T-helper 22 cell (primary cell): ENCODE data around the gene C3AR1.
"Not testable (repeated sequence)": the region's sequence is repeated elsewhere in the genome, so short reads cannot be mapped to it uniquely, and the experiment has no call there.

Experiments
- DNase-seq: peaks from one replicate; pipeline ENCODE4 v3.0.0-alpha.2; 2020; ENCODE audit warnings: low read depth

The C3AR1 gene

GRCh38 chr12:8057839-8058238 is 8.3 kb downstream of the C3AR1 start:
- no peak for DNase-seq

GRCh38 chr12:8057306-8057705 is 8.9 kb downstream of the C3AR1 start:
- no peak for DNase-seq

DNA sequence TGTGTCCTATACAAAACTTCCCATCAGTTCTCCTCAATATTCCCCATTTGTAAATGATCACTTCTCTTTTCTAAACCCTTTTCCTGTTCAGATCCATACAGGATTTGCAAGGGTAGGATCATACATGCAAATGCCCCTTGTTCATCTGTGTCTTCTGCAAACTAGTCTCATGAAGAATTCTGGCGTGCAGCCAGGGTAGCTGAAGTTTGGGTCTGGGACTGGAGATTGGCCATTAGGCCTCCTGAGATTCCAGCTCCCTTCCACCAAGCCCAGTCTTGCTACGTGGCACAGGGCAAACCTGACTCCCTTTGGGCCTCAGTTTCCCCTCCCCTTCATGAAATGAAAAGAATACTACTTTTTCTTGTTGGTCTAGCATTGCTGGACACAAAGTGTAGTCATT is 11.3 kb downstream of the C3AR1 start:
- no peak for DNase-seq

DNA sequence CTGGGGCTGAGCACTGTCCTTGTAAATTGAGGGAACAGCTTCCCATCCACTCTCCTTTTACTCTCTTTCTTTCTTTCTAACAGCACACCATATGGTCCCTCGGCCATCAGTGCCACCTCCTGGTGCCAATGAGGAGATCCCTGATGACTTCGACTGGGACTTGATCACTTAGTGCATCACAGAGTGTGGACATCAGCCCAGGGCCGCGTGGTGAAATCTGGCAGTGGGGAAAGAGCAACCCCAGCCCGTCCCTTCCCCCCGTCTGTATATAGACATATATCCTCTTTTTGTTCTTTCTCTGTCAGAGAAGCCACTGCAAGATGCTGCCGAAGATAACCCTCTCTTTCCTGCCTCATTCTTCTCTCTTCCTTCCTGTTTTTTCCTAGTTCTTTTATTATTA is 13.5 kb downstream of the C3AR1 start:
- DNase-seq, result no peak

- DNase-seq, result no peak
Measured at GRCh38 chr12:8050600-8051250, 15.4 kb downstream of the C3AR1 start.

DNA sequence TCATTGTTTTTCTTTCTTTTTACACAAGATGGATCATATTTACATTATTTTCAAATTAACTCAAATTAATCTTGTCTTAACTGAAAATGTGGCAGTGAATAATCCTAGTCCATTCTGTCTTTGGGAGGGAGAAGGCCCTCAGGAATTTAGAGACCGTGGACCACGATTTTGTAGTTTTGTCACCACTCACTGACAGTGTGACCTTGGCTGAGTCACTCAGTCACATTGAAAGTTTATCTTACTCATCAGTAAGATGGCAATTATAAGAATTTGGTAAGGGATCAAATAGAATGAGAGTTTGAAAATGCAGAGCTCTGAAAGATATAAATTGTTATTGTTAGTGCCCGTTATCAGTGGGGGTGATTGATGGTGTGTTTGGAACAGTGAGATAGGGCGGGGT is 17.3 kb downstream of the C3AR1 start:
- DNase-seq, result no peak

DNA sequence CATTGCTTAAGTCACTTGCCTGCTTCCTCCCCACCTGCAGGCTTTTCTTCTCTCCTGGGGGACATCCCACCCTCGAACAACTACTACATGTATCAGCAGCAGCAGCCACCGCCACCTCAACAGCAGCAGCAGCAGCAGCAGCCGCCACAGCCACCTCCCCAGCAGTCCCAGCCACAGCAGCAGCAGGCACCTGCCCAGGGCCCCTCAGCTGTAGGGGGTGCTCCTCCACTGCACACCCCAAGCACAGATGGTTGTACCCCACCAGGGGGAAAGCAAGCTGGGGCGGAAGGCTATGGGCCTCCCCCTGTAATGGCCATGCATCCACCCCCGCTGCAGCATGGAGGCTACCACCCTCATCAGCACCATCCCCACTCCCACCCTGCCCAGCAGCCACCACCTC is 18.3 kb downstream of the C3AR1 start:
- DNase-seq, result no peak

- DNase-seq, result peak; percentile 45
Measured at GRCh38 chr12:8045952-8046944, 19.9 kb downstream of the C3AR1 start.

GRCh38 chr12:8040791-8041190 is 25.4 kb downstream of the C3AR1 start:
- no peak for DNase-seq

GRCh38 chr12:8038659-8039114 is 27.5 kb downstream of the C3AR1 start:
- no peak for DNase-seq

- no peak for DNase-seq
Measured at GRCh38 chr12:8037947-8038346, 28.2 kb downstream of the C3AR1 start.

- no peak for DNase-seq
Measured at GRCh38 chr12:8037046-8037663, 29.0 kb downstream of the C3AR1 start.

GRCh38 chr12:8036346-8036745 is 29.8 kb downstream of the C3AR1 start:
- no peak for DNase-seq

DNA sequence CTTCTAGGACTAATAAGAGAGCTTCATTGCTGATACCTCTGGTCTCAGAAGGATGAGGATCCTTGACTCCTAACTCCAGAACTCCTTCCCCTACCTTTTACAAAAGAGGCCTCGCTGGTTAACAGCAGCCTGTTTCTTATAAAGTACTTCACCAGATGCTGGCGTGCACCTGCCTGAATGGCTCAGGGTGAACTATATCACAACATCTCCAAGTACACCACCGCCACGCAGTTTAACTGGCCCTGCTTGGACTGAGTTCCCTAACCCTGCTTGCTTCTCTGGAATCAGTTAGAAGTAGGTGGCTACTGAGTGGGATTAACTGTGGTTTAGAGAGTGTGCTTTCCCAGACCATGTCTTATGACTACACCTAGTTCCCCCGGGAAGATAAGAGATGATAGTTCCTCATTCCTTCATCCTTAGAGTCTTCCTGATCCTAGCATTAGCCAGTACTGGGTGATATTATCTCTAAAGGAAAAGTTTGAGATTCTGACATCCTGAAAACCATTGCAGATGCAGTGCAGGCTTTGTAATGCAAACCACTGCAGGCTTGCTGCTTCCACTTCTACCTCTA is 30.6 kb downstream of the C3AR1 start:
- DNase-seq, result no peak

- DNase-seq, result no peak
Measured at GRCh38 chr12:8034802-8035201, 31.4 kb downstream of the C3AR1 start.

GRCh38 chr12:8033153-8034044 is 32.8 kb downstream of the C3AR1 start:
- DNase-seq, result peak; percentile 45

GRCh38 chr12:8032242-8033152 is 33.7 kb downstream of the C3AR1 start, which contains the start of gene FOXJ2:
TSS of gene FOXJ2 (plus strand) at chr12:8032716. CDS start at chr12:8039833, 7,117 bp downstream.
- peak; percentile 67 for DNase-seq

DNA sequence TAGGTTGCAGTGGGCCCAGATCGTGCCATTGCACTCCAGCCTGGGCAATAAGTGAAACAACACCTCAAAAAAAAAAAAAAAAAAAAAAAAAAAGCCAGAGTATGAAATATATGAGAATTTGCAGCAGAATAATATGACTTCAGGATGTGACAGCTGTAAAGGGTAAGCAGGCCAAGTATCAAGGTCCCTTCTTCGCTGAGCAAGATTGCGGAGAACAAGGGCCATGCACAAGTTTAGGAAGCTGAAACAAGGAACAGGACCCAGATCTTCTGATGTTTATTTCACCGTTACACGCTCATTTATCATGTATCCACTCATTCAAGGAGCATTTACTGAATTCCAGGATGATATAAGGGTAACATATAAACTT is 34.3 kb downstream of the C3AR1 start:
- no peak for DNase-seq

DNA sequence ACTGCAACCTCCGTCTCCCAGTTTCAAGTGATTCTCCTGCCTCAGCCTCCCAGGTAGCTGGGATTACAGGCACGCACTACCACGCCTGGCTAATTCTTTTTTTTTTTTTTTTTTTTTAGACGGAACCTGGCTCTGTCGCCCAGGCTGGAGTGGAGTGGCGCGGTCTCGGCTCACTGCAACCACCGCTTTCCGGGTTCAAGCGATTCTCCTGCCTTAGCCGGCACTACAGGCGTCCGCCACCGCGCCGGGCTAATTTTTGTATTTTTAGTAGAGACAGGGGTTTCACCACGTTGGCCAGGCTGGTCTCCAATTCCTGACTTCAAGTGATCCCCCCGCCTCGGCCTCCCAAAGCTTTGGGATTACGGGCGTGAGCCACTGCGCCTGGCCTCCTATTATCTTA is 35.1 kb downstream of the C3AR1 start:
- DNase-seq, result not testable (repeated sequence)

DNA sequence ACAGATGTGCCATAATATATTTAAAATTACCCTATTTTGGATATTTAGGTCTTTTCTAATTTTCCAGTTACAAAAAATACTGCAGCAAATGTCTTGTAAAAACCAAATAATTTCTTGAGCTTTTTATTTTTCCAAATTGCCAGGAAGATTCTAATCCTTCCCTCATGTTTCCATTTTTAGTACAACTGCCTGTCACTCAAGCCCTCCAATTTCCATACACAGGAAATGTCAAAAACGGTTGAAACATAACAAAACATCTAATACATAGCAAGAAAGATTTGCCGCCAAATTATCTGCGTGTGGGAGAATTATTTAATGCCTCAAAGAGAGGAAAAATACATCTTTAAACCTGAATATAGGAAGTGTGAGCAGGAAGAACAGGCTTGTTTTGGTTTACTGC is 36.0 kb downstream of the C3AR1 start:
- no peak for DNase-seq
